OCI-LY7 (cell line): ENCODE results near the gene ZFHX3. TPM values are rescaled to one million over a fixed set of nuclear protein-coding genes. Genes with fewer than 3 reads are reported as not detected.
A peak's percentile ranks its signal among the peaks of the same experiment; 100 is the strongest.

ENCODE experiments used
- BruUV-seq: library from RNA; stranded (reverse); fragments of 400-500 nt; replicated peaks from 2 replicates; lab custom pipeline; 2021; lab: Mats Ljungman, UMichigan
- CTCF ChIA-PET: fragments of 300-600 bp; sonication (Branson Sonifier 250); formaldehyde crosslinking; loops from one replicate; lab custom pipeline; 2022; ENCODE audit warnings: antibody characterized with exemption; ENCODE audit not compliant: unreplicated experiment; lab: Charles Lee
- POLR2A ChIA-PET: fragments of 300-600 bp; sonication (Branson Sonifier 250); formaldehyde crosslinking; loops from one replicate; lab custom pipeline; 2022; ENCODE audit warnings: antibody characterized with exemption; lab: Charles Lee
- DNase-seq: peaks from one replicate; pipeline ENCODE4 v3.0.0-alpha.2; 2015; ENCODE audit warnings: low spot score
- H2AFZ ChIP-seq: fragments of 200-600 bp; sonication (generic), shearing (Covaris generic); 2 replicates; pipeline ENCODE4 v1.6.1; 2014; ENCODE audit warnings: mild to moderate bottlenecking, antibody characterized with exemption, low read length, moderate library complexity
- H3K27ac ChIP-seq: fragments of 200-600 bp; sonication (generic); 2 replicates; pipeline ENCODE4 v1.5.1; 2014; ENCODE audit warnings: mixed run types, low read depth, mild to moderate bottlenecking, moderate library complexity, low read length, inconsistent platforms; ENCODE audit not compliant: poor library complexity, severe bottlenecking
- H3K36me3 ChIP-seq: fragments of 200-600 bp; sonication (generic); 2 replicates; pipeline ENCODE4 v1.6.1; 2014; ENCODE audit warnings: mild to moderate bottlenecking, antibody characterized with exemption, low read length, moderate library complexity, mixed read lengths; ENCODE audit not compliant: insufficient read depth
- H3K4me1 ChIP-seq: fragments of 200-600 bp; sonication (generic); 2 replicates; pipeline ENCODE4 v1.5.1; 2014; ENCODE audit warnings: mild to moderate bottlenecking, low read length; ENCODE audit not compliant: insufficient read depth, poor library complexity, severe bottlenecking
- H3K4me2 ChIP-seq: fragments of 200-600 bp; sonication (generic); 2 replicates; pipeline ENCODE4 v1.6.1; 2014; ENCODE audit warnings: mild to moderate bottlenecking, low read length
- H3K4me3 ChIP-seq: fragments of 200-600 bp; sonication (generic); 2 replicates; pipeline ENCODE4 v1.5.1; 2014; ENCODE audit warnings: mild to moderate bottlenecking, low read depth, low read length; ENCODE audit not compliant: poor library complexity, severe bottlenecking
- H3K79me2 ChIP-seq: fragments of 200-600 bp; sonication (generic); 2 replicates; pipeline ENCODE4 v1.6.1; 2016; ENCODE audit warnings: low read depth, mild to moderate bottlenecking, low read length, moderate library complexity, mixed read lengths; ENCODE audit not compliant: insufficient read depth
- H3K9me2 ChIP-seq: fragments of 200-600 bp; sonication (generic); 2 replicates; pipeline ENCODE4 v1.6.1; 2016; ENCODE audit warnings: mild to moderate bottlenecking, low read length, mixed read lengths; ENCODE audit not compliant: insufficient read depth
- H3K9me3 ChIP-seq: fragments of 200-600 bp; sonication (generic); 2 replicates; pipeline ENCODE4 v1.6.1; 2014; ENCODE audit warnings: mild to moderate bottlenecking, mixed run types, low read length, mixed read lengths
- H4K20me1 ChIP-seq: fragments of 200-600 bp; sonication (generic); 2 replicates; pipeline ENCODE4 v1.6.1; 2014; ENCODE audit warnings: mild to moderate bottlenecking, antibody characterized with exemption, low read length, moderate library complexity, mixed read lengths; ENCODE audit not compliant: insufficient read depth
- EZH2phosphoT487 ChIP-seq: fragments of 200-600 bp; sonication (generic); IDR thresholded peaks from 2 replicates; pipeline ENCODE4 v1.6.1; 2018; ENCODE audit warnings: low read depth, borderline replicate concordance, mild to moderate bottlenecking, mixed run types, antibody characterized with exemption, low read length, moderate library complexity, mixed read lengths
- intact Hi-C: fragments of 100-400 bp; cut with micrococcal nuclease; formaldehyde crosslinking; loops from one replicate; pipeline ENCODE4 v1.10.0; 2022; ENCODE audit not compliant: unreplicated experiment
- total RNA-seq, 2 experiments: library from RNA; depleted of rRNA in 1 of 2; stranded (reverse); fragments of >200 nt in 1 of 2; shearing (Covaris generic) in 1 of 2; gene quantifications; 2 replicates each; pipeline ENCODE4 v1.2.3, GENCODE V29; 2014 to 2022
- TF ChIP-seq, protein P1 (sequence below): fragments of 200-600 bp; sonication (generic); conservative IDR thresholded peaks from 2 replicates; pipeline ENCODE4 v1.5.1; 2014; ENCODE audit warnings: mild to moderate bottlenecking, antibody characterized with exemption, low read length, moderate library complexity, mixed read lengths

The ZFHX3 gene
- total RNA-seq, 2 experiments from 2014 or later, result 1.3 to 6.2 TPM

DNA sequence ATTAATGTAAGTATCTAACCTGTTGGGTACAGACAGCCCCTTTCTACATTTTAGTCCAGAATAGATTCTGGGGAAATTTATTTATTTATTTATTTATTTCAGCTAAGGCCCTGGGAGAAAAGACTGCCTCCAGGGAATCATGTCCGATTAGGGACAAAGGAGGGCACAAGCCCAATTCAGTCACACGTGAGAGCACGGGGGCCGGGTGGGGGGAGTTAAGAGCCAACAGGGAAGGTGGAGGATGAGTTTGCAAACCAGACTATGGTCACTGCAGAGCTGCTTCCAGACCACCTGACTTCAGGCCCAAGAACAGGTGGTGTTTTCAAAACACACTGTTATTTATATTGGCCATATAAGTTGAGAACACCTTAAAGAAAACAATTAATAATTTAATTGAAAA lies 1.6 kb upstream of the ZFHX3 start:
- Histone ChIP-seq H2AFZ (no peak overlapping the region), H4K20me1 (no peaks in the 10 kb centered on the region; the same call in 1 of the 2 replicates), H3K36me3 (no peaks in the 10 kb centered on the region), H3K9me2 (no peaks in the 10 kb centered on the region), H3K4me2 (no peak overlapping the region), H3K4me1 (peaks cover 11% of the 10 kb centered on the region), H3K79me2 (peaks cover 3% of the 10 kb centered on the region; the same call in 1 of the 2 replicates), H3K9me3 (no peaks in the 10 kb centered on the region), H3K4me3 (no peak overlapping the region), H3K27ac (no peak overlapping the region)
- BruUV-seq, result no TSS peak
- POLR2A ChIA-PET, result interaction anchor here (1.1 kb wide), 1 partner anchor 13 kb away, joined by 3 read pairs; no protein-coding TSS in a partner anchor
- no peak for DNase-seq
- CTCF ChIA-PET, result no interaction called here
- TF ChIP-seq, protein P1, sequence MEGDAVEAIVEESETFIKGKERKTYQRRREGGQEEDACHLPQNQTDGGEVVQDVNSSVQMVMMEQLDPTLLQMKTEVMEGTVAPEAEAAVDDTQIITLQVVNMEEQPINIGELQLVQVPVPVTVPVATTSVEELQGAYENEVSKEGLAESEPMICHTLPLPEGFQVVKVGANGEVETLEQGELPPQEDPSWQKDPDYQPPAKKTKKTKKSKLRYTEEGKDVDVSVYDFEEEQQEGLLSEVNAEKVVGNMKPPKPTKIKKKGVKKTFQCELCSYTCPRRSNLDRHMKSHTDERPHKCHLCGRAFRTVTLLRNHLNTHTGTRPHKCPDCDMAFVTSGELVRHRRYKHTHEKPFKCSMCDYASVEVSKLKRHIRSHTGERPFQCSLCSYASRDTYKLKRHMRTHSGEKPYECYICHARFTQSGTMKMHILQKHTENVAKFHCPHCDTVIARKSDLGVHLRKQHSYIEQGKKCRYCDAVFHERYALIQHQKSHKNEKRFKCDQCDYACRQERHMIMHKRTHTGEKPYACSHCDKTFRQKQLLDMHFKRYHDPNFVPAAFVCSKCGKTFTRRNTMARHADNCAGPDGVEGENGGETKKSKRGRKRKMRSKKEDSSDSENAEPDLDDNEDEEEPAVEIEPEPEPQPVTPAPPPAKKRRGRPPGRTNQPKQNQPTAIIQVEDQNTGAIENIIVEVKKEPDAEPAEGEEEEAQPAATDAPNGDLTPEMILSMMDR, result no peak
- TF ChIP-seq EZH2phosphoT487, result no peak
- intact Hi-C loops, result no loop called here

DNA sequence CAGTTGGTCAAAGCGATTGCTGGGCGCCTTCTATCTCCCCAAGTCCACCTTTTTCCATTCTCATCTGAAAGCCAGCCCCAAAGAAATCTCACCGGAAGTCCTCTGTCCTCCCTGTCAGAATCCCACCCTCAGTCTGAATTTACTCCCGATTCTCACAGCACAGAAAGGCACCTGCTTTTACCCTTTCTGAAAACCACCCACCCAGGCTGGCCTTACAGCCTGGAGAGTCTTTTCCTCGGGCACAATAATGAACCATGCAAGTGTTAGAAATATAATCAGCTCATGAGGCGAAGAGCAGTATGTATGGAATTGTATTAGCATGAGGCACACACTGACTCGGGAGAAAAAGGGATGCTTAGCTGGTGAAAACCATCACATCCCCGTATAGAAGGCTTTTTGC lies 1.2 kb upstream of the ZFHX3 start:
- no peak for DNase-seq
- H3K36me3 ChIP-seq, result no peaks in the 10 kb centered on the region
- ChIA-PET CTCF (interaction anchor here (0.5 kb wide), 1 partner anchor 179 kb away, joined by 3 read pairs; no protein-coding TSS in a partner anchor), POLR2A (interaction anchor here (1.1 kb wide), 1 partner anchor 14 kb away, joined by 3 read pairs; no protein-coding TSS in a partner anchor)
- H3K27ac ChIP-seq, result no peak overlapping the region
- H3K4me1 ChIP-seq, result peaks cover 7% of the 10 kb centered on the region
- peaks cover 1% of the 10 kb centered on the region; the same call in 1 of the 2 replicates for H3K79me2 ChIP-seq
- H4K20me1 ChIP-seq, result no peaks in the 10 kb centered on the region; the same call in 1 of the 2 replicates
- no peaks in the 10 kb centered on the region for H3K9me3 ChIP-seq
- H3K4me2 ChIP-seq, result peak overlapping the region; percentile 64; the same call in 1 of the 2 replicates
- H2AFZ ChIP-seq, result no peak overlapping the region
- no peaks in the 10 kb centered on the region for H3K9me2 ChIP-seq
- H3K4me3 ChIP-seq, result no peak overlapping the region
- no TSS peak for BruUV-seq
- intact Hi-C loops, result no loop called here
- TF ChIP-seq EZH2phosphoT487, result no peak
- TF ChIP-seq, protein P1, result no peak
